ENCODE data around the gene CLEC2D. TPM values are rescaled to one million over a fixed set of nuclear protein-coding genes. Genes with fewer than 3 reads are reported as not detected.
"Not testable (repeated sequence)": the region's sequence is repeated elsewhere in the genome, so short reads cannot be mapped to it uniquely, and the experiment has no call there.

Gene CLEC2D
- total and polyA plus RNA-seq, 2 donors (not counting 1 experiment from before 2014, with no cell fraction given), result 2.5 to 5.1 TPM

- TF ChIP-seq CTCF (conservative IDR thresholded peaks at IDR 0.05 in 1 of 2, IDR thresholded peaks at IDR 0.05 in 1 of 2; ENCODE audit: low read depth in 1 of 2, low read length in 2 of 2) (no peak), EZH2 (IDR thresholded peaks at IDR 0.05; ENCODE audit: low read length, missing control alignments) (no peak)
- DNase-seq (ENCODE audit: low read depth in 2 of 2), result no peak
- Histone ChIP-seq H4K20me1 (ENCODE audit: control insufficient read depth, extremely low read depth, insufficient read depth, low read length) (no peaks in the 10 kb centered on the region), H3K4me3 (replicated peaks in 1 of 4; ENCODE audit: control extremely low read depth in 1 of 4, insufficient read depth in 1 of 4, low read depth in 3 of 4, low read length in 4 of 4) (no peak overlapping the region), H3K36me3 (ENCODE audit: control insufficient read depth, insufficient read depth, low read length) (no peaks in the 10 kb centered on the region), H3K4me1 (ENCODE audit: control insufficient read depth, extremely low read depth, insufficient read depth, low read length) (peaks cover 2% of the 10 kb centered on the region), H3K27me3 (ENCODE audit: control insufficient read depth, insufficient read depth, low read length) (no peaks in the 10 kb centered on the region), H3K79me2 (ENCODE audit: control insufficient read depth, insufficient read depth, low read length) (no peaks in the 10 kb centered on the region), H3K4me2 (ENCODE audit: extremely low read depth, insufficient read depth, low read length) (no peak overlapping the region), H3K9ac (ENCODE audit: insufficient read depth, low read length) (no peak overlapping the region), H3K27ac (ENCODE audit: insufficient read depth, low read length) (no peak overlapping the region), H2AFZ (ENCODE audit: low read length) (no peak overlapping the region), H3K9me3 (ENCODE audit: control insufficient read depth, insufficient read depth, low read depth, low read length) (no peaks in the 10 kb centered on the region)
Measured at GRCh38 chr12:9700606-9700956, 31.1 kb downstream of the CLEC2D start.

GRCh38 chr12:9701380-9702154 lies 32.1 kb downstream of the CLEC2D start:
- H3K4me1 ChIP-seq (ENCODE audit: control insufficient read depth, extremely low read depth, insufficient read depth, low read length), result peaks cover 2% of the 10 kb centered on the region
- H3K4me3 ChIP-seq (replicated peaks in 1 of 4; ENCODE audit: control extremely low read depth in 1 of 4, insufficient read depth in 1 of 4, low read depth in 3 of 4, low read length in 4 of 4), result no peak overlapping the region
- no peaks in the 10 kb centered on the region for H3K79me2 ChIP-seq (ENCODE audit: control insufficient read depth, insufficient read depth, low read length)
- no peak for DNase-seq (ENCODE audit: low read depth in 2 of 2)
- no peaks in the 10 kb centered on the region for H4K20me1 ChIP-seq (ENCODE audit: control insufficient read depth, extremely low read depth, insufficient read depth, low read length)
- H3K27me3 ChIP-seq (ENCODE audit: control insufficient read depth, insufficient read depth, low read length), result no peaks in the 10 kb centered on the region
- H3K9ac ChIP-seq (ENCODE audit: insufficient read depth, low read length), result no peak overlapping the region
- no peaks in the 10 kb centered on the region for H3K36me3 ChIP-seq (ENCODE audit: control insufficient read depth, insufficient read depth, low read length)
- H2AFZ ChIP-seq (ENCODE audit: low read length), result no peak overlapping the region
- H3K4me2 ChIP-seq (ENCODE audit: extremely low read depth, insufficient read depth, low read length), result no peak overlapping the region
- H3K27ac ChIP-seq (ENCODE audit: insufficient read depth, low read length), result no peak overlapping the region
- no peak for TF ChIP-seq EZH2 (IDR thresholded peaks at IDR 0.05; ENCODE audit: low read length, missing control alignments)
- no peak for TF ChIP-seq CTCF (conservative IDR thresholded peaks at IDR 0.05 in 1 of 2, IDR thresholded peaks at IDR 0.05 in 1 of 2; ENCODE audit: low read depth in 1 of 2, low read length in 2 of 2)
- H3K9me3 ChIP-seq (ENCODE audit: control insufficient read depth, insufficient read depth, low read depth, low read length), result no peaks in the 10 kb centered on the region

GRCh38 chr12:9702255-9702654 lies 32.7 kb downstream of the CLEC2D start:
- H3K27ac ChIP-seq (ENCODE audit: insufficient read depth, low read length), result no peak overlapping the region
- DNase-seq (ENCODE audit: low read depth in 2 of 2), result no peak
- H4K20me1 ChIP-seq (ENCODE audit: control insufficient read depth, extremely low read depth, insufficient read depth, low read length), result no peaks in the 10 kb centered on the region
- peaks cover 2% of the 10 kb centered on the region for H3K4me1 ChIP-seq (ENCODE audit: control insufficient read depth, extremely low read depth, insufficient read depth, low read length)
- no peaks in the 10 kb centered on the region for H3K27me3 ChIP-seq (ENCODE audit: control insufficient read depth, insufficient read depth, low read length)
- no peak overlapping the region for H3K4me2 ChIP-seq (ENCODE audit: extremely low read depth, insufficient read depth, low read length)
- no peak for TF ChIP-seq EZH2 (IDR thresholded peaks at IDR 0.05; ENCODE audit: low read length, missing control alignments)
- H3K36me3 ChIP-seq (ENCODE audit: control insufficient read depth, insufficient read depth, low read length), result no peaks in the 10 kb centered on the region
- no peaks in the 10 kb centered on the region for H3K9me3 ChIP-seq (ENCODE audit: control insufficient read depth, insufficient read depth, low read depth, low read length)
- H2AFZ ChIP-seq (ENCODE audit: low read length), result no peak overlapping the region
- no peaks in the 10 kb centered on the region for H3K79me2 ChIP-seq (ENCODE audit: control insufficient read depth, insufficient read depth, low read length)
- H3K9ac ChIP-seq (ENCODE audit: insufficient read depth, low read length), result no peak overlapping the region
- no peak overlapping the region for H3K4me3 ChIP-seq (replicated peaks in 1 of 4; ENCODE audit: control extremely low read depth in 1 of 4, insufficient read depth in 1 of 4, low read depth in 3 of 4, low read length in 4 of 4)

- not testable (repeated sequence) for H2AFZ ChIP-seq (ENCODE audit: low read length); H3K27me3 ChIP-seq (ENCODE audit: control insufficient read depth, insufficient read depth, low read length); DNase-seq (ENCODE audit: low read depth in 2 of 2); H3K79me2 ChIP-seq (ENCODE audit: control insufficient read depth, insufficient read depth, low read length); H3K36me3 ChIP-seq (ENCODE audit: control insufficient read depth, insufficient read depth, low read length); H3K9ac ChIP-seq (ENCODE audit: insufficient read depth, low read length); H3K9me3 ChIP-seq (ENCODE audit: control insufficient read depth, insufficient read depth, low read depth, low read length); H3K4me1 ChIP-seq (ENCODE audit: control insufficient read depth, extremely low read depth, insufficient read depth, low read length); H3K4me3 ChIP-seq (replicated peaks in 1 of 4; ENCODE audit: control extremely low read depth in 1 of 4, insufficient read depth in 1 of 4, low read depth in 3 of 4, low read length in 4 of 4); H3K27ac ChIP-seq (ENCODE audit: insufficient read depth, low read length); H3K4me2 ChIP-seq (ENCODE audit: extremely low read depth, insufficient read depth, low read length); H4K20me1 ChIP-seq (ENCODE audit: control insufficient read depth, extremely low read depth, insufficient read depth, low read length)
Measured at GRCh38 chr12:9704561-9704960, 35.0 kb downstream of the CLEC2D start.

Measured in fibroblast of lung (primary cell).